Upper lobe of left lung (tissue), 6 donors: ENCODE data around the gene LMTK3. TPM values are rescaled to one million over a fixed set of nuclear protein-coding genes. Genes with fewer than 3 reads are reported as not detected.
A peak's percentile ranks its signal among the peaks of the same experiment; 100 is the strongest.

Source experiments
- ATAC-seq, 2 donors: fragments of 200-7000 bp; cut with Tn5 transposase; one replicate each; pipeline ENCODE4 v1.9.1; 2022; ENCODE audit warnings: mild to moderate bottlenecking in 2 of 2, moderate library complexity in 2 of 2; ENCODE audit not compliant: low FRiP score in 2 of 2
- DNase-seq, 2 donors: peaks; one replicate each; pipeline ENCODE4 v3.0.0-alpha.2; 2019 to 2020
- H3K27ac ChIP-seq, 4 donors: fragments of 200-600 bp; sonication (generic); one replicate each; pipeline ENCODE4 v1.5.1; 2016 to 2019
- H3K27me3 ChIP-seq, 4 donors: fragments of 200-600 bp; sonication (generic); one replicate each; pipeline ENCODE4 v1.5.1; 2017 to 2019
- H3K36me3 ChIP-seq, 4 donors: fragments of 200-600 bp; sonication (generic); one replicate each; pipeline ENCODE4 v1.5.1; 2016 to 2019
- H3K4me1 ChIP-seq, 4 donors: fragments of 200-600 bp; sonication (generic); one replicate each; pipeline ENCODE4 v1.5.1; 2018 to 2019
- H3K4me3 ChIP-seq, 4 donors: fragments of 200-600 bp; sonication (generic); one replicate each; pipeline ENCODE4 v1.5.1; 2017 to 2019; ENCODE audit warnings: mild to moderate bottlenecking in 2 of 4, moderate library complexity in 1 of 4
- H3K9me3 ChIP-seq, 4 donors: fragments of 200-600 bp; sonication (generic); one replicate each; pipeline ENCODE4 v1.5.1; 2018 to 2019
- CTCF ChIP-seq, 6 experiments: fragments of 450-650 bp in 4 of 6; fragments of 200-600 bp in 2 of 6; sonication (generic) in 2 of 6; IDR thresholded peaks; one replicate each; pipeline ENCODE4 v1.5.1; 2016 to 2019; ENCODE audit warnings: antibody characterized with exemption in 6 of 6
- EP300 ChIP-seq, 4 donors: sonication (generic); formaldehyde crosslinking; IDR thresholded peaks; one replicate each; pipeline ENCODE4 v1.5.1; 2017; ENCODE audit warnings: antibody characterized with exemption in 4 of 4, control low read depth in 2 of 4
- POLR2A ChIP-seq, 4 donors: fragments of 450-650 bp; IDR thresholded peaks; one replicate each; pipeline ENCODE4 v1.5.1; 2016 to 2017; ENCODE audit warnings: antibody characterized with exemption in 4 of 4, mild to moderate bottlenecking in 2 of 4
- POLR2AphosphoS5 ChIP-seq, 2 donors: sonication (generic); formaldehyde crosslinking; IDR thresholded peaks; one replicate each; pipeline ENCODE4 v1.5.1; 2017; ENCODE audit warnings: antibody characterized with exemption in 2 of 2
- WGBS, 2 donors: methylation state at CpG; one replicate each; pipeline ENCODE4 v1.1.5; 2017 to 2018; 5-methylcytosine and 5-hydroxymethylcytosine counted together
- total RNA-seq, 6 donors: library from RNA; depleted of rRNA in 4 of 6; stranded (reverse); fragments of >200 nt in 4 of 6; gene quantifications; one replicate each; pipeline versions ENCODE4 v1.1.0 to v1.2.1, GENCODE V29; 2016 to 2021
- donor health status: DM: no; HTN: no; CAD: no; lungs with moderate emphysema.
- donor health status: DM: no; HTN: yes; CAD: no; lungs with severe emphysema.

The LMTK3 gene
- total RNA-seq, 6 donors from 2014 or later: 4.9 to 45.1 (median 13.1) TPM

DNA sequence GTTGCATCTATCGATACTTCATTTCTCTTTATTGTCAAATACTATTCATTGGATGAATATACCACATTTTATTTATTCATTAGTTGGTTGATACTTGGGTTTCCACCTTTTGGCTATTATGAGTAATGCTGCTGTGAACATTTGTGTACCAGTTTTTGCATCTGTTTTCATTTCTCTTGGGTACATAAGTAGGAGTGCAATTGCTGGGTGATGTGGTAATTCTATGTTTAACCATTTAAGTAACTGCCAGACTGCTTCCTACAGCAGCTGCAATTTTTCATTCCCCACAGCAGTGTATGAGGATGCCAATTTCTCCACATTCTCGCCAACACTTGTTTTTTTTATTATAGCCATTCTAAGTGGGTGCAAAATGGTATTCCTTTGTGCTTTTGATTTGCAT is 53.6 kb downstream of the LMTK3 start:
- ATAC-seq (no peak), DNase-seq (no peak)
- Histone ChIP-seq H3K4me1 (no peaks in the 10 kb centered on the region), H3K36me3 (peaks cover 0 to 39% (median 23%) of the 10 kb centered on the region in 4 donors), H3K27me3 (no peaks in the 10 kb centered on the region), H3K9me3 (no peaks in the 10 kb centered on the region), H3K4me3 (no peak overlapping the region), H3K27ac (no peak overlapping the region)
- 91 to 100% methylated on average over 2 of the region's 2 CpGs for WGBS, 2 donors
- no peak for TF ChIP-seq CTCF (IDR thresholded peaks at IDR 0.05)
- no peak for TF ChIP-seq POLR2A (IDR thresholded peaks at IDR 0.05)
- TF ChIP-seq POLR2AphosphoS5 (IDR thresholded peaks at IDR 0.05): no peak
- TF ChIP-seq EP300 (IDR thresholded peaks at IDR 0.05): no peak

GRCh38 chr19:48456864-48457263 is 54.8 kb downstream of the LMTK3 start:
- Histone ChIP-seq H3K36me3 (peaks cover 6 to 51% (median 31%) of the 10 kb centered on the region in 4 donors), H3K4me1 (no peaks in the 10 kb centered on the region), H3K27ac (no peak overlapping the region), H3K4me3 (no peak overlapping the region), H3K9me3 (no peaks in the 10 kb centered on the region), H3K27me3 (no peaks in the 10 kb centered on the region)
- 94 to 97% methylated on average over 4 of the region's 4 CpGs for WGBS, 2 donors
- TF ChIP-seq CTCF (IDR thresholded peaks at IDR 0.05) (no peak), POLR2A (IDR thresholded peaks at IDR 0.05) (no peak), POLR2AphosphoS5 (IDR thresholded peaks at IDR 0.05) (no peak), EP300 (IDR thresholded peaks at IDR 0.05) (no peak)
- ATAC-seq: no peak
- DNase-seq: no peak

GRCh38 chr19:48455908-48456562 is 55.6 kb downstream of the LMTK3 start:
- Histone ChIP-seq H3K9me3 (no peaks in the 10 kb centered on the region), H3K4me1 (no peaks in the 10 kb centered on the region), H3K27ac (no peak overlapping the region), H3K4me3 (no peak overlapping the region), H3K36me3 (peaks cover 7 to 59% (median 38%) of the 10 kb centered on the region in 4 donors), H3K27me3 (no peaks in the 10 kb centered on the region)
- DNase-seq (no peak), ATAC-seq (peak in 1 of 2 donors; percentile 21)
- 76 to 84% methylated on average over 2 to 9 of the region's 11 CpGs for WGBS, 2 donors
- TF ChIP-seq POLR2AphosphoS5 (IDR thresholded peaks at IDR 0.05) (no peak), EP300 (IDR thresholded peaks at IDR 0.05) (no peak), POLR2A (IDR thresholded peaks at IDR 0.05) (no peak), CTCF (IDR thresholded peaks at IDR 0.05) (no peak)

GRCh38 chr19:48455171-48455907 is 56.3 kb downstream of the LMTK3 start, which contains the start of gene KCNJ14:
TSS of gene KCNJ14 (plus strand) at chr19:48455574. CDS start at chr19:48461725, 6,151 bp downstream.
- H3K27ac ChIP-seq: no peak within 1 kb of the TSS
- H3K4me3 ChIP-seq: no peak within 1 kb of the TSS
- TF ChIP-seq CTCF (IDR thresholded peaks at IDR 0.05): no peak
- TF ChIP-seq POLR2AphosphoS5 (IDR thresholded peaks at IDR 0.05): no peak
- TF ChIP-seq EP300 (IDR thresholded peaks at IDR 0.05): no peak
- TF ChIP-seq POLR2A (IDR thresholded peaks at IDR 0.05): no peak
- no peaks in the 10 kb centered on the region for H3K4me1 ChIP-seq
- H3K9me3 ChIP-seq: no peaks in the 10 kb centered on the region
- DNase-seq: no peak
- WGBS, 2 donors: 85 to 90% methylated on average over 8 to 16 of the region's 16 CpGs
- peaks cover 12 to 66% (median 45%) of the 10 kb centered on the region in 4 donors for H3K36me3 ChIP-seq
- ATAC-seq: no peak
- no peaks in the 10 kb centered on the region for H3K27me3 ChIP-seq
